A673 (cell line): ENCODE results near the gene OLFM1. TPM values are rescaled to one million over a fixed set of nuclear protein-coding genes. Genes with fewer than 3 reads are reported as not detected.
A peak's percentile ranks its signal among the peaks of the same experiment; 100 is the strongest.

Experiments
- BruUV-seq: library from RNA; stranded (reverse); fragments of 400-500 nt; replicated peaks from 2 replicates; lab custom pipeline; 2021; lab: Mats Ljungman, UMichigan
- CTCF ChIA-PET: fragments of 300-600 bp; sonication (Branson Sonifier 250); formaldehyde crosslinking; loops from one replicate; lab custom pipeline; 2022; ENCODE audit warnings: antibody characterized with exemption; lab: Charles Lee
- POLR2A ChIA-PET: fragments of 300-600 bp; sonication (Branson Sonifier 250); formaldehyde crosslinking; loops from one replicate; lab custom pipeline; 2022; ENCODE audit warnings: antibody characterized with exemption; ENCODE audit not compliant: low non-redundant PET; lab: Charles Lee
- DNase-seq: peaks from one replicate; pipeline ENCODE4 v3.0.0-alpha.2; 2015; ENCODE audit warnings: low spot score
- H3K27ac ChIP-seq: fragments of 200-600 bp; sonication (generic); 2 replicates; pipeline ENCODE4 v1.5.1; 2016; ENCODE audit warnings: mixed run types, low read depth, mild to moderate bottlenecking, mixed read lengths, antibody characterized with exemption, low read length; ENCODE audit not compliant: poor library complexity, severe bottlenecking
- H3K27me3 ChIP-seq: fragments of 200-600 bp; sonication (generic); replicated peaks from 2 replicates; pipeline ENCODE4 v1.6.1; 2017; ENCODE audit warnings: mixed run types, low read depth, mild to moderate bottlenecking, mixed read lengths, antibody characterized with exemption, low read length; ENCODE audit not compliant: insufficient read depth, poor library complexity
- H3K36me3 ChIP-seq: fragments of 200-600 bp; sonication (generic); 2 replicates; pipeline ENCODE4 v1.6.1; 2016; ENCODE audit warnings: mixed run types, mild to moderate bottlenecking, mixed read lengths, antibody characterized with exemption, low read length; ENCODE audit not compliant: insufficient read depth, poor library complexity, severe bottlenecking
- H3K4me1 ChIP-seq: fragments of 200-600 bp; sonication (generic); 2 replicates; pipeline ENCODE4 v1.6.1; 2017; ENCODE audit warnings: mixed run types, mild to moderate bottlenecking, mixed read lengths, antibody characterized with exemption, low read length; ENCODE audit not compliant: insufficient read depth, poor library complexity, severe bottlenecking
- H3K4me3 ChIP-seq: fragments of 200-600 bp; sonication (generic); 2 replicates; pipeline ENCODE4 v1.5.1; 2016; ENCODE audit warnings: low read depth, mixed run types, mild to moderate bottlenecking, mixed read lengths, low read length; ENCODE audit not compliant: poor library complexity, severe bottlenecking
- H3K9me3 ChIP-seq: fragments of 200-600 bp; sonication (generic); 2 replicates; pipeline ENCODE4 v1.6.1; 2016; ENCODE audit warnings: mixed run types, low read depth, mild to moderate bottlenecking, mixed read lengths, antibody characterized with exemption, low read length; ENCODE audit not compliant: poor library complexity, severe bottlenecking
- CTCF ChIP-seq: fragments of 300-800, 200-600 bp; sonication (generic); conservative IDR thresholded peaks from 2 replicates; pipeline ENCODE4 v1.5.1; 2017; ENCODE audit warnings: low read depth, mild to moderate bottlenecking, antibody characterized with exemption, low read length, moderate library complexity, mixed read lengths
- EZH2 ChIP-seq: fragments of 200-600 bp; sonication (generic); IDR thresholded peaks from 2 replicates; pipeline ENCODE4 v1.6.1; 2017; ENCODE audit warnings: borderline replicate concordance, low read depth, mild to moderate bottlenecking, mixed read lengths, antibody characterized with exemption, low read length; ENCODE audit not compliant: poor library complexity, severe bottlenecking
- intact Hi-C: fragments of 100-400 bp; cut with micrococcal nuclease; formaldehyde crosslinking; loops from one replicate; pipeline ENCODE4 v1.10.0; 2022; ENCODE audit not compliant: unreplicated experiment
- total RNA-seq: library from RNA; stranded (reverse); gene quantifications from 2 replicates; pipeline ENCODE4 v1.2.3, GENCODE V29; 2021

Gene OLFM1
- total RNA-seq, 1 experiment from 2014 or later, result 308 TPM

GRCh38 chr9:135069558-135070197 lies 17.8 kb upstream of the OLFM1 start:
- Histone ChIP-seq H3K9me3 (no peaks in the 10 kb centered on the region), H3K36me3 (no peaks in the 10 kb centered on the region), H3K27me3 (no peaks in the 10 kb centered on the region), H3K27ac (no peak overlapping the region), H3K4me3 (no peak overlapping the region), H3K4me1 (peaks cover 2% of the 10 kb centered on the region)
- ChIA-PET POLR2A (no interaction called here), CTCF (interaction anchor here (0.5 kb wide), 1 partner anchor 138 kb away, joined by 3 read pairs; no protein-coding TSS in a partner anchor)
- intact Hi-C loops, result loop anchor here (10.0 kb wide), 1 partner anchor 625 kb away; no protein-coding TSS in a partner anchor
- no peak for DNase-seq
- no TSS peak for BruUV-seq
- TF ChIP-seq EZH2 (no peak), CTCF (no peak)

- peak; percentile 39 for DNase-seq
- Histone ChIP-seq H3K36me3 (no peaks in the 10 kb centered on the region), H3K27ac (no peak overlapping the region), H3K27me3 (no peaks in the 10 kb centered on the region), H3K4me1 (peaks cover 6% of the 10 kb centered on the region), H3K4me3 (no peak overlapping the region), H3K9me3 (no peaks in the 10 kb centered on the region)
- TF ChIP-seq EZH2 (no peak), CTCF (no peak)
- intact Hi-C loops, result loop anchor here (10.0 kb wide), 1 partner anchor 626 kb away; no protein-coding TSS in a partner anchor
- POLR2A ChIA-PET, result no interaction called here
- BruUV-seq, result no TSS peak
- CTCF ChIA-PET, result interaction anchor here (0.5 kb wide), 1 partner anchor 137 kb away, joined by 3 read pairs; no protein-coding TSS in a partner anchor
Measured at GRCh38 chr9:135070198-135070951, 17.1 kb upstream of the OLFM1 start.

- BruUV-seq, result no TSS peak
- H3K27me3 ChIP-seq, result no peaks in the 10 kb centered on the region
- CTCF ChIA-PET, result no interaction called here
- TF ChIP-seq EZH2, result no peak
- TF ChIP-seq CTCF, result no peak
- intact Hi-C loops, result loop anchor here (10.0 kb wide), 1 partner anchor 626 kb away; no protein-coding TSS in a partner anchor
- no peak for DNase-seq
- H3K4me1 ChIP-seq, result peaks cover 8% of the 10 kb centered on the region
- H3K4me3 ChIP-seq, result no peak overlapping the region
- H3K27ac ChIP-seq, result no peak overlapping the region
- POLR2A ChIA-PET, result no interaction called here
- H3K36me3 ChIP-seq, result no peaks in the 10 kb centered on the region
- H3K9me3 ChIP-seq, result no peaks in the 10 kb centered on the region
Measured at GRCh38 chr9:135070964-135071735, 16.3 kb upstream of the OLFM1 start.
